GM18870 (cell line): ENCODE data around the gene ZNF425.
"Not testable (repeated sequence)": the region's sequence is repeated elsewhere in the genome, so short reads cannot be mapped to it uniquely, and the experiment has no call there.

Experiments
- ATAC-seq: cut with Tn5 transposase; IDR thresholded peaks from one replicate; pipeline ENCODE4 v1.9.1; 2021; ENCODE audit warnings: moderate library complexity; ENCODE audit not compliant: unreplicated experiment

Gene ZNF425

GRCh38 chr7:149125863-149126661, at the start of gene ZNF425:
ZNF425 (minus strand) TSS chr7:149126324; CDS start chr7:149126213, 111 bp downstream.
- ATAC-seq: peak; percentile 75

GRCh38 chr7:149175150-149175549, 49.0 kb upstream of the ZNF425 start:
- ATAC-seq: no peak

- ATAC-seq: no peak
Observed at GRCh38 chr7:149172534-149172920, 46.4 kb upstream of the ZNF425 start.

GRCh38 chr7:149171892-149172533, 45.9 kb upstream of the ZNF425 start:
- ATAC-seq: no peak

- ATAC-seq: no peak
Observed at GRCh38 chr7:149166630-149167352, 40.7 kb upstream of the ZNF425 start.

- no peak for ATAC-seq
Observed at GRCh38 chr7:149166142-149166541, 40.0 kb upstream of the ZNF425 start.

GRCh38 chr7:149161241-149161848, 35.2 kb upstream of the ZNF425 start:
- ATAC-seq: no peak

- no peak for ATAC-seq
Observed at GRCh38 chr7:149156898-149157297, 30.8 kb upstream of the ZNF425 start.

GRCh38 chr7:149154056-149154455, 27.9 kb upstream of the ZNF425 start:
- no peak for ATAC-seq

- no peak for ATAC-seq
Observed at GRCh38 chr7:149153346-149153745, 27.2 kb upstream of the ZNF425 start.

- ATAC-seq: no peak
Observed at GRCh38 chr7:149150981-149151380, 24.9 kb upstream of the ZNF425 start.

- ATAC-seq: peak; percentile 15
Observed at GRCh38 chr7:149147752-149148653, 21.9 kb upstream of the ZNF425 start.

GRCh38 chr7:149147072-149147751, 21.1 kb upstream of the ZNF425 start, which contains the start of gene ZNF398:
ZNF398 (plus strand) TSS chr7:149147453; CDS start chr7:149147743, 290 bp downstream.
- ATAC-seq: peak; percentile 75

- ATAC-seq: no peak
Observed at GRCh38 chr7:149145031-149145845, 19.1 kb upstream of the ZNF425 start.

GRCh38 chr7:149144436-149144922, 18.4 kb upstream of the ZNF425 start:
- not testable (repeated sequence) for ATAC-seq

GRCh38 chr7:149141893-149142292, 15.8 kb upstream of the ZNF425 start:
- no peak for ATAC-seq

- ATAC-seq: no peak
Observed at GRCh38 chr7:149140831-149141230, 14.7 kb upstream of the ZNF425 start.

GRCh38 chr7:149136118-149136517, 10.0 kb upstream of the ZNF425 start:
- no peak for ATAC-seq
